HCT116 (cell line): ENCODE measurements around the gene SRSF2.

Source experiments
- CEBPB ChIP-seq: IDR thresholded peaks from 2 replicates; pipeline ENCODE4 v1.6.1; 2012; ENCODE audit warnings: low read depth
- EGR1 ChIP-seq: IDR thresholded peaks from 2 replicates; pipeline ENCODE4 v1.6.1; 2012; ENCODE audit warnings: low read depth
- EZH2 ChIP-seq: fragments of 200-600 bp; sonication (generic); IDR thresholded peaks from 2 replicates; pipeline ENCODE4 v1.6.1; 2017; ENCODE audit warnings: antibody characterized with exemption, mixed run types
- EZH2phosphoT487 ChIP-seq: fragments of 200-600 bp; IDR thresholded peaks from 2 replicates; pipeline ENCODE4 v1.6.1; 2018; ENCODE audit warnings: antibody characterized with exemption, borderline replicate concordance
- FOSL1 ChIP-seq: IDR thresholded peaks from 2 replicates; pipeline ENCODE4 v1.6.1; 2012; ENCODE audit warnings: low read depth
- MAX ChIP-seq: IDR thresholded peaks from 2 replicates; pipeline ENCODE4 v1.6.1; 2012
- POLR2A ChIP-seq: IDR thresholded peaks from 2 replicates; pipeline ENCODE4 v1.7.0; 2011; ENCODE audit warnings: borderline replicate concordance; ENCODE audit not compliant: insufficient read depth, insufficient read length; ENCODE audit errors: extremely low read depth
- POLR2AphosphoS5 ChIP-seq: IDR thresholded peaks from 2 replicates; pipeline ENCODE4 v1.6.1; 2011; ENCODE audit warnings: mild to moderate bottlenecking, low read depth, low read length, moderate library complexity
- RAD21 ChIP-seq: IDR thresholded peaks from 2 replicates; pipeline ENCODE4 v1.6.1; 2012; ENCODE audit warnings: low read depth, mild to moderate bottlenecking
- SP1 ChIP-seq: IDR thresholded peaks from 2 replicates; pipeline ENCODE4 v1.6.1; 2012; ENCODE audit warnings: low read depth
- YY1 ChIP-seq: IDR thresholded peaks from 2 replicates; pipeline ENCODE4 v1.6.1; 2011; ENCODE audit warnings: low read length, low read depth, moderate library complexity, mild to moderate bottlenecking; ENCODE audit not compliant: insufficient replicate concordance; ENCODE audit errors: extremely low read depth
- TF ChIP-seq, protein P1 (sequence below), 3 experiments: fragments of 200-600 bp in 1 of 3; sonication (generic) in 1 of 3; IDR thresholded peaks in 2 of 3; conservative IDR thresholded peaks in 1 of 3; 2 replicates each; pipeline ENCODE4 v1.5.1; 2012 to 2017; ENCODE audit warnings: low read depth in 2 of 3, low read length in 2 of 3, antibody characterized with exemption in 1 of 3, borderline replicate concordance in 1 of 3, control low read depth in 1 of 3, mild to moderate bottlenecking in 1 of 3, mixed read lengths in 1 of 3, mixed run types in 1 of 3, moderate library complexity in 1 of 3; ENCODE audit not compliant: insufficient read depth in 1 of 3
- TF ChIP-seq, protein P2 (sequence below): IDR thresholded peaks from 2 replicates; pipeline ENCODE4 v1.6.1; 2012
- TF ChIP-seq, protein P3 (sequence below): IDR thresholded peaks from 2 replicates; pipeline ENCODE4 v1.6.1; 2012; ENCODE audit warnings: low read depth

- TF ChIP-seq, protein P1, sequence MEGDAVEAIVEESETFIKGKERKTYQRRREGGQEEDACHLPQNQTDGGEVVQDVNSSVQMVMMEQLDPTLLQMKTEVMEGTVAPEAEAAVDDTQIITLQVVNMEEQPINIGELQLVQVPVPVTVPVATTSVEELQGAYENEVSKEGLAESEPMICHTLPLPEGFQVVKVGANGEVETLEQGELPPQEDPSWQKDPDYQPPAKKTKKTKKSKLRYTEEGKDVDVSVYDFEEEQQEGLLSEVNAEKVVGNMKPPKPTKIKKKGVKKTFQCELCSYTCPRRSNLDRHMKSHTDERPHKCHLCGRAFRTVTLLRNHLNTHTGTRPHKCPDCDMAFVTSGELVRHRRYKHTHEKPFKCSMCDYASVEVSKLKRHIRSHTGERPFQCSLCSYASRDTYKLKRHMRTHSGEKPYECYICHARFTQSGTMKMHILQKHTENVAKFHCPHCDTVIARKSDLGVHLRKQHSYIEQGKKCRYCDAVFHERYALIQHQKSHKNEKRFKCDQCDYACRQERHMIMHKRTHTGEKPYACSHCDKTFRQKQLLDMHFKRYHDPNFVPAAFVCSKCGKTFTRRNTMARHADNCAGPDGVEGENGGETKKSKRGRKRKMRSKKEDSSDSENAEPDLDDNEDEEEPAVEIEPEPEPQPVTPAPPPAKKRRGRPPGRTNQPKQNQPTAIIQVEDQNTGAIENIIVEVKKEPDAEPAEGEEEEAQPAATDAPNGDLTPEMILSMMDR (IDR thresholded peaks at IDR 0.05 in 2 of 3, conservative IDR thresholded peaks at IDR 0.05 in 1 of 3; ENCODE audit: borderline replicate concordance in 1 of 3, insufficient read depth in 1 of 3, low read depth in 2 of 3, low read length in 2 of 3): no peak
- TF ChIP-seq POLR2AphosphoS5 (no peak), EZH2 (no peak), POLR2A (no peak), RAD21 (no peak), EZH2phosphoT487 (no peak), EGR1 (no peak), MAX (no peak), CEBPB (no peak), FOSL1 (no peak), YY1 (no peak), SP1 (no peak)
- TF ChIP-seq, protein P2, sequence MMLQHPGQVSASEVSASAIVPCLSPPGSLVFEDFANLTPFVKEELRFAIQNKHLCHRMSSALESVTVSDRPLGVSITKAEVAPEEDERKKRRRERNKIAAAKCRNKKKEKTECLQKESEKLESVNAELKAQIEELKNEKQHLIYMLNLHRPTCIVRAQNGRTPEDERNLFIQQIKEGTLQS: no peak
- TF ChIP-seq, protein P3, sequence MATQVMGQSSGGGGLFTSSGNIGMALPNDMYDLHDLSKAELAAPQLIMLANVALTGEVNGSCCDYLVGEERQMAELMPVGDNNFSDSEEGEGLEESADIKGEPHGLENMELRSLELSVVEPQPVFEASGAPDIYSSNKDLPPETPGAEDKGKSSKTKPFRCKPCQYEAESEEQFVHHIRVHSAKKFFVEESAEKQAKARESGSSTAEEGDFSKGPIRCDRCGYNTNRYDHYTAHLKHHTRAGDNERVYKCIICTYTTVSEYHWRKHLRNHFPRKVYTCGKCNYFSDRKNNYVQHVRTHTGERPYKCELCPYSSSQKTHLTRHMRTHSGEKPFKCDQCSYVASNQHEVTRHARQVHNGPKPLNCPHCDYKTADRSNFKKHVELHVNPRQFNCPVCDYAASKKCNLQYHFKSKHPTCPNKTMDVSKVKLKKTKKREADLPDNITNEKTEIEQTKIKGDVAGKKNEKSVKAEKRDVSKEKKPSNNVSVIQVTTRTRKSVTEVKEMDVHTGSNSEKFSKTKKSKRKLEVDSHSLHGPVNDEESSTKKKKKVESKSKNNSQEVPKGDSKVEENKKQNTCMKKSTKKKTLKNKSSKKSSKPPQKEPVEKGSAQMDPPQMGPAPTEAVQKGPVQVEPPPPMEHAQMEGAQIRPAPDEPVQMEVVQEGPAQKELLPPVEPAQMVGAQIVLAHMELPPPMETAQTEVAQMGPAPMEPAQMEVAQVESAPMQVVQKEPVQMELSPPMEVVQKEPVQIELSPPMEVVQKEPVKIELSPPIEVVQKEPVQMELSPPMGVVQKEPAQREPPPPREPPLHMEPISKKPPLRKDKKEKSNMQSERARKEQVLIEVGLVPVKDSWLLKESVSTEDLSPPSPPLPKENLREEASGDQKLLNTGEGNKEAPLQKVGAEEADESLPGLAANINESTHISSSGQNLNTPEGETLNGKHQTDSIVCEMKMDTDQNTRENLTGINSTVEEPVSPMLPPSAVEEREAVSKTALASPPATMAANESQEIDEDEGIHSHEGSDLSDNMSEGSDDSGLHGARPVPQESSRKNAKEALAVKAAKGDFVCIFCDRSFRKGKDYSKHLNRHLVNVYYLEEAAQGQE: no peak
Observed at GRCh38 chr17:76747716-76748363, 10.7 kb upstream of the SRSF2 start.
